Esophagus squamous epithelium (tissue), 5 donors: ENCODE measurements around the gene IVNS1ABP. TPM values are rescaled to one million over a fixed set of nuclear protein-coding genes. Genes with fewer than 3 reads are reported as not detected.
"Not testable (repeated sequence)": the region's sequence is repeated elsewhere in the genome, so short reads cannot be mapped to it uniquely, and the experiment has no call there.

Source experiments
- DNase-seq: peaks from one replicate; lab custom pipeline; 2025; lab: John Stamatoyannopoulos, UW
- H3K27ac ChIP-seq, 4 donors: fragments of 200-600 bp; sonication (generic); one replicate each; pipeline ENCODE4 v1.5.1; 2016 to 2019; ENCODE audit warnings: mild to moderate bottlenecking in 1 of 4
- H3K27me3 ChIP-seq, 4 donors: fragments of 200-600 bp; sonication (generic); 1 replicate in 3 of 4; 2 replicates in 1 of 4; pipeline versions ENCODE4 v1.5.1 to v1.6.0; 2017 to 2021; ENCODE audit warnings: antibody characterized with exemption in 1 of 4
- H3K36me3 ChIP-seq, 3 donors: fragments of 200-600 bp; sonication (generic); one replicate each; pipeline ENCODE4 v1.5.1; 2016 to 2019
- H3K4me1 ChIP-seq, 3 donors: fragments of 200-600 bp; sonication (generic); one replicate each; pipeline ENCODE4 v1.5.1; 2017 to 2019
- H3K4me3 ChIP-seq, 4 donors: fragments of 200-600 bp; sonication (generic); 1 replicate in 3 of 4; 2 replicates in 1 of 4; pipeline ENCODE4 v1.5.1; 2016 to 2019; ENCODE audit warnings: mild to moderate bottlenecking in 2 of 4, moderate library complexity in 1 of 4
- H3K9me3 ChIP-seq, 3 donors: fragments of 200-600 bp; sonication (generic); one replicate each; pipeline ENCODE4 v1.5.1; 2016 to 2019
- POLR2A ChIP-seq, 4 donors: fragments of 450-650 bp; IDR thresholded peaks; one replicate each; pipeline ENCODE4 v1.6.1; 2017; ENCODE audit warnings: antibody characterized with exemption in 4 of 4, mild to moderate bottlenecking in 4 of 4, moderate library complexity in 3 of 4
- WGBS, 2 donors: methylation state at CpG; one replicate each; pipeline ENCODE4 v1.1.5; 2018; 5-methylcytosine and 5-hydroxymethylcytosine counted together
- intact Hi-C: fragments of 100-400 bp; cut with DNase I; formaldehyde crosslinking; loops from one replicate; pipeline ENCODE4 v1.15.0; 2022
- total RNA-seq, 4 donors: library from RNA; depleted of rRNA; stranded (reverse); fragments of >200 nt; gene quantifications; one replicate each; pipeline ENCODE4 v1.1.0, GENCODE V29; 2016
- TF ChIP-seq, protein P1 (sequence below), 6 experiments: fragments of 450-650 bp in 4 of 6; fragments of 200-600 bp in 2 of 6; sonication (generic) in 2 of 6; IDR thresholded peaks; one replicate each; pipeline ENCODE4 v1.5.1; 2016 to 2019; ENCODE audit warnings: antibody characterized with exemption in 6 of 6, mild to moderate bottlenecking in 4 of 6, moderate library complexity in 4 of 6
- donor health status: DM: yes; HTN: yes; CAD: no.

IVNS1ABP gene
- 10 to 100 TPM; 42.1 to 98.4 (median 52.5) TPM for total RNA-seq

GRCh38 chr1:185317034-185317885 is at the start of gene IVNS1ABP:
Gene IVNS1ABP, minus strand, starts transcription at chr1:185317243. Its CDS starts 7,750 bp downstream, at chr1:185309493.
- WGBS, 2 donors, result 0% methylated on average over 10 to 23 of the region's 80 CpGs
- Histone ChIP-seq H3K27ac (peak within 1 kb of the TSS; percentile 93 to 100 (median 96)), H3K36me3 (no peaks in the 10 kb centered on the region), H3K27me3 (no peaks in the 10 kb centered on the region), H3K4me1 (peaks cover 18 to 54% (median 28%) of the 10 kb centered on the region in 3 donors), H3K4me3 (peak within 1 kb of the TSS; percentile 71 to 93 (median 86)), H3K9me3 (no peaks in the 10 kb centered on the region)
- TF ChIP-seq, protein P1, sequence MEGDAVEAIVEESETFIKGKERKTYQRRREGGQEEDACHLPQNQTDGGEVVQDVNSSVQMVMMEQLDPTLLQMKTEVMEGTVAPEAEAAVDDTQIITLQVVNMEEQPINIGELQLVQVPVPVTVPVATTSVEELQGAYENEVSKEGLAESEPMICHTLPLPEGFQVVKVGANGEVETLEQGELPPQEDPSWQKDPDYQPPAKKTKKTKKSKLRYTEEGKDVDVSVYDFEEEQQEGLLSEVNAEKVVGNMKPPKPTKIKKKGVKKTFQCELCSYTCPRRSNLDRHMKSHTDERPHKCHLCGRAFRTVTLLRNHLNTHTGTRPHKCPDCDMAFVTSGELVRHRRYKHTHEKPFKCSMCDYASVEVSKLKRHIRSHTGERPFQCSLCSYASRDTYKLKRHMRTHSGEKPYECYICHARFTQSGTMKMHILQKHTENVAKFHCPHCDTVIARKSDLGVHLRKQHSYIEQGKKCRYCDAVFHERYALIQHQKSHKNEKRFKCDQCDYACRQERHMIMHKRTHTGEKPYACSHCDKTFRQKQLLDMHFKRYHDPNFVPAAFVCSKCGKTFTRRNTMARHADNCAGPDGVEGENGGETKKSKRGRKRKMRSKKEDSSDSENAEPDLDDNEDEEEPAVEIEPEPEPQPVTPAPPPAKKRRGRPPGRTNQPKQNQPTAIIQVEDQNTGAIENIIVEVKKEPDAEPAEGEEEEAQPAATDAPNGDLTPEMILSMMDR (IDR thresholded peaks at IDR 0.05), result peak in 5 of 6 experiments; percentile 2 to 60 (median 32)
- peak; percentile 32 to 99 (median 90) for TF ChIP-seq POLR2A (IDR thresholded peaks at IDR 0.05)
- intact Hi-C loops, result no loop called here
- peak; percentile 90 for DNase-seq

GRCh38 chr1:185365951-185366350 is 48.9 kb upstream of the IVNS1ABP start:
- TF ChIP-seq, protein P1 (IDR thresholded peaks at IDR 0.05), result no peak
- TF ChIP-seq POLR2A (IDR thresholded peaks at IDR 0.05), result no peak
- Histone ChIP-seq H3K27ac (peak overlapping the region; percentile 48 to 87 (median 71)), H3K27me3 (no peaks in the 10 kb centered on the region), H3K9me3 (peaks cover 0 to 1% (median 1%) of the 10 kb centered on the region in 3 donors), H3K4me3 (no peak overlapping the region), H3K4me1 (peaks cover 15 to 50% (median 17%) of the 10 kb centered on the region in 3 donors), H3K36me3 (no peaks in the 10 kb centered on the region)
- intact Hi-C loops, result no loop called here
- DNase-seq, result no peak
- WGBS, 2 donors, result 33 to 38% methylated on average over 3 of the region's 3 CpGs

- 62 to 82% methylated on average over 3 of the region's 3 CpGs for WGBS, 2 donors
- peaks cover 10 to 41% (median 12%) of the 10 kb centered on the region in 3 donors for H3K4me1 ChIP-seq
- intact Hi-C loops, result not testable (repeated sequence)
Measured at GRCh38 chr1:185364528-185364927, 47.5 kb upstream of the IVNS1ABP start.

GRCh38 chr1:185363205-185363604 is 46.2 kb upstream of the IVNS1ABP start:
- Histone ChIP-seq H3K27me3 (no peaks in the 10 kb centered on the region), H3K4me1 (peaks cover 0 to 28% (median 6%) of the 10 kb centered on the region in 3 donors), H3K9me3 (peaks cover 0 to 10% (median 4%) of the 10 kb centered on the region in 3 donors), H3K27ac (peak overlapping the region in 1 of 4 donors; percentile 47), H3K36me3 (no peaks in the 10 kb centered on the region), H3K4me3 (no peak overlapping the region)
- TF ChIP-seq POLR2A (IDR thresholded peaks at IDR 0.05), result no peak
- TF ChIP-seq, protein P1 (IDR thresholded peaks at IDR 0.05), result no peak
- DNase-seq, result no peak
- intact Hi-C loops, result no loop called here

More at GRCh38 chr1:185364528-185364927, 47.5 kb upstream of the IVNS1ABP start:
- H3K36me3 ChIP-seq, H3K4me3 ChIP-seq, H3K27me3 ChIP-seq, H3K27ac ChIP-seq, H3K9me3 ChIP-seq, DNase-seq: not testable (repeated sequence)

DNA sequence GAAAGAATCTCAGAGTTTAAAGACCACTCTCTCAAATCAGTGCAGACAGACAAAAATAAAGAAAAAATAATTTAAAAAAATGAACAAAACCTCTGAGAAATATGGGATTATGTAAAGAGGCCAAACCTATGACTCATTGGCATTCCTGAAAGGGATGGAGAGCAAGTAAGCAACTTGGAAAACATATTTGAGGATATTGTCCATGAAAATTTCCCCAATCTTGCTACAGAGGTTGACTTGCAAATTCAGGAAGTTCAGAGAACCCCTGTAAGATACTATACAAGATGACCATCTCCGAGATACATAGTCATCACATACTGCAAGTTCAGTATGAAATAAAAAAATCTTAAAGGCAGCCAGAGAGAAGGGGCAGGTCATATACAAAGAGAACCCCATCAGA is 43.7 kb upstream of the IVNS1ABP start:
- WGBS, 2 donors, result 95 to 100% methylated on average over 1 of the region's 1 CpG
- no peaks in the 10 kb centered on the region for H3K36me3 ChIP-seq
- no peak overlapping the region for H3K4me3 ChIP-seq
- H3K27me3 ChIP-seq, result no peaks in the 10 kb centered on the region
- intact Hi-C loops, result no loop called here
- no peak overlapping the region for H3K27ac ChIP-seq
- H3K4me1 ChIP-seq, result peaks cover 0 to 7% (median 0%) of the 10 kb centered on the region in 3 donors
- H3K9me3 ChIP-seq, result peaks cover 0 to 10% (median 4%) of the 10 kb centered on the region in 3 donors
- TF ChIP-seq, protein P1 (IDR thresholded peaks at IDR 0.05), result no peak
- no peak for TF ChIP-seq POLR2A (IDR thresholded peaks at IDR 0.05)
- no peak for DNase-seq
